ENCODE results near the gene MED12.

The MED12 gene

GRCh38 chrX:71128166-71128833 lies 9.9 kb downstream of the MED12 start:
- H3K27me3 ChIP-seq (ENCODE audit: control insufficient read depth, insufficient read depth, low read length), result no peaks in the 10 kb centered on the region
- no peak overlapping the region for H3K4me3 ChIP-seq (ENCODE audit: low read depth, low read length)
- no peak overlapping the region for H3K27ac ChIP-seq
- no peak overlapping the region for H3K9ac ChIP-seq
- no peaks in the 10 kb centered on the region for H3K36me3 ChIP-seq (ENCODE audit: control insufficient read depth, insufficient read depth, low read length)
- no peak overlapping the region for H3K4me2 ChIP-seq (ENCODE audit: low read length)
- H3K79me2 ChIP-seq, result no peaks in the 10 kb centered on the region
- TF ChIP-seq CTCF (IDR thresholded peaks at IDR 0.05), result no peak
- H3K4me1 ChIP-seq, result no peaks in the 10 kb centered on the region
- H2AFZ ChIP-seq, result no peak overlapping the region
- H3K9me3 ChIP-seq (ENCODE audit: control insufficient read depth, low read length), result no peaks in the 10 kb centered on the region

- no peak overlapping the region for H3K9ac ChIP-seq
- no peak overlapping the region for H3K4me2 ChIP-seq (ENCODE audit: low read length)
- H3K27ac ChIP-seq, result no peak overlapping the region
- TF ChIP-seq CTCF (IDR thresholded peaks at IDR 0.05), result peak; percentile 81
- H3K9me3 ChIP-seq (ENCODE audit: control insufficient read depth, low read length), result no peaks in the 10 kb centered on the region
- no peaks in the 10 kb centered on the region for H3K27me3 ChIP-seq (ENCODE audit: control insufficient read depth, insufficient read depth, low read length)
- no peaks in the 10 kb centered on the region for H3K79me2 ChIP-seq
- H3K4me3 ChIP-seq (ENCODE audit: low read depth, low read length), result no peak overlapping the region
- H3K4me1 ChIP-seq, result no peaks in the 10 kb centered on the region
- no peaks in the 10 kb centered on the region for H3K36me3 ChIP-seq (ENCODE audit: control insufficient read depth, insufficient read depth, low read length)
- H2AFZ ChIP-seq, result no peak overlapping the region
Measured at GRCh38 chrX:71128915-71129765, 10.7 kb downstream of the MED12 start.

- H3K9me3 ChIP-seq (ENCODE audit: control insufficient read depth, low read length), result no peaks in the 10 kb centered on the region
- H3K79me2 ChIP-seq, result no peaks in the 10 kb centered on the region
- H3K27me3 ChIP-seq (ENCODE audit: control insufficient read depth, insufficient read depth, low read length), result no peaks in the 10 kb centered on the region
- no peaks in the 10 kb centered on the region for H3K36me3 ChIP-seq (ENCODE audit: control insufficient read depth, insufficient read depth, low read length)
- H3K27ac ChIP-seq, result no peak overlapping the region
- no peak overlapping the region for H3K9ac ChIP-seq
- H3K4me3 ChIP-seq (ENCODE audit: low read depth, low read length), result no peak overlapping the region
- TF ChIP-seq CTCF (IDR thresholded peaks at IDR 0.05), result no peak
- H3K4me2 ChIP-seq (ENCODE audit: low read length), result no peak overlapping the region
- H2AFZ ChIP-seq, result no peak overlapping the region
- no peaks in the 10 kb centered on the region for H3K4me1 ChIP-seq
Measured at GRCh38 chrX:71131510-71131909, 13.1 kb downstream of the MED12 start.

- H2AFZ ChIP-seq, result no peak overlapping the region
- H3K79me2 ChIP-seq, result no peaks in the 10 kb centered on the region
- TF ChIP-seq CTCF (IDR thresholded peaks at IDR 0.05), result no peak
- H3K9ac ChIP-seq, result no peak overlapping the region
- no peak overlapping the region for H3K4me2 ChIP-seq (ENCODE audit: low read length)
- no peaks in the 10 kb centered on the region for H3K9me3 ChIP-seq (ENCODE audit: control insufficient read depth, low read length)
- no peak overlapping the region for H3K27ac ChIP-seq
- no peak overlapping the region for H3K4me3 ChIP-seq (ENCODE audit: low read depth, low read length)
- H3K4me1 ChIP-seq, result peaks cover 9% of the 10 kb centered on the region
- H3K36me3 ChIP-seq (ENCODE audit: control insufficient read depth, insufficient read depth, low read length), result no peaks in the 10 kb centered on the region
- no peaks in the 10 kb centered on the region for H3K27me3 ChIP-seq (ENCODE audit: control insufficient read depth, insufficient read depth, low read length)
Measured at GRCh38 chrX:71140440-71140839, 22.0 kb downstream of the MED12 start.
